Liver (tissue), 3 donors: ENCODE measurements around the gene LEMD2.
"Not testable (repeated sequence)": the region's sequence is repeated elsewhere in the genome, so short reads cannot be mapped to it uniquely, and the experiment has no call there.

Experiments used
- FOXA2 ChIP-seq: IDR thresholded peaks from 2 replicates; pipeline ENCODE4 v1.6.1; 2016; ENCODE audit warnings: antibody characterized with exemption
- RAD21 ChIP-seq, 2 donors: IDR thresholded peaks; 2 replicates each; pipeline ENCODE4 v1.6.1; 2016; ENCODE audit warnings: antibody characterized with exemption in 2 of 2, mild to moderate bottlenecking in 2 of 2
- RXRA ChIP-seq, 2 donors: IDR thresholded peaks; 2 replicates each; pipeline ENCODE4 v1.6.1; 2017 to 2018; ENCODE audit warnings: antibody characterized with exemption in 2 of 2, mild to moderate bottlenecking in 1 of 2
- SP1 ChIP-seq: IDR thresholded peaks from 2 replicates; pipeline ENCODE4 v1.6.1; 2018; ENCODE audit warnings: antibody characterized with exemption, mild to moderate bottlenecking
- YY1 ChIP-seq: IDR thresholded peaks from 2 replicates; pipeline ENCODE4 v1.6.1; 2016; ENCODE audit warnings: antibody characterized with exemption, mild to moderate bottlenecking
- TF ChIP-seq, protein P1 (sequence below): fragments of 150-350 bp; IDR thresholded peaks from 2 replicates; pipeline ENCODE4 v1.5.1; 2017; ENCODE audit warnings: improper control_type of control experiment, low read depth, low read length; ENCODE audit not compliant: missing input control
- TF ChIP-seq, protein P2 (sequence below): IDR thresholded peaks from 2 replicates; pipeline ENCODE4 v1.6.1; 2016; ENCODE audit warnings: antibody characterized with exemption, mild to moderate bottlenecking
- TF ChIP-seq, protein P3 (sequence below): IDR thresholded peaks from 2 replicates; pipeline ENCODE4 v1.6.1; 2016; ENCODE audit warnings: antibody characterized with exemption
- donor health status: healthy.
- donor health status: healthy.

DNA sequence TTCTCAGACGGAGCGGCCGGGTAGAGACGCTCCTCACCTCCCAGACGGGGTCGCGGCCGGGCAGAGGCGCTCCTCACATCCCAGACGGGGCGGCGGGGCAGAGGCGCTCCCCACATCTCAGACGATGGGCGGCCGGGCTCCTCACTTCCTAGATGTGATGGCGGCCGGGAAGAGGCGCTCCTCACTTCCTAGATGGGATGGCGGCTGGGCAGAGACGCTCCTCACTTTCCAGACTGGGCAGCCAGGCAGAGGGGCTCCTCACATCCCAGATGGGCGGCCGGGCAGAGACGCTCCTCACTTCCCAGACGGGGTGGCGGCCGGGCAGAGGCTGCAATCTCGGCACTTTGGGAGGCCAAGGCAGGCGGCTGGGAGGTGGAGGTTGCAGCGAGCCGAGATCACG lies 43.9 kb upstream of the LEMD2 start:
- TF ChIP-seq, protein P1, sequence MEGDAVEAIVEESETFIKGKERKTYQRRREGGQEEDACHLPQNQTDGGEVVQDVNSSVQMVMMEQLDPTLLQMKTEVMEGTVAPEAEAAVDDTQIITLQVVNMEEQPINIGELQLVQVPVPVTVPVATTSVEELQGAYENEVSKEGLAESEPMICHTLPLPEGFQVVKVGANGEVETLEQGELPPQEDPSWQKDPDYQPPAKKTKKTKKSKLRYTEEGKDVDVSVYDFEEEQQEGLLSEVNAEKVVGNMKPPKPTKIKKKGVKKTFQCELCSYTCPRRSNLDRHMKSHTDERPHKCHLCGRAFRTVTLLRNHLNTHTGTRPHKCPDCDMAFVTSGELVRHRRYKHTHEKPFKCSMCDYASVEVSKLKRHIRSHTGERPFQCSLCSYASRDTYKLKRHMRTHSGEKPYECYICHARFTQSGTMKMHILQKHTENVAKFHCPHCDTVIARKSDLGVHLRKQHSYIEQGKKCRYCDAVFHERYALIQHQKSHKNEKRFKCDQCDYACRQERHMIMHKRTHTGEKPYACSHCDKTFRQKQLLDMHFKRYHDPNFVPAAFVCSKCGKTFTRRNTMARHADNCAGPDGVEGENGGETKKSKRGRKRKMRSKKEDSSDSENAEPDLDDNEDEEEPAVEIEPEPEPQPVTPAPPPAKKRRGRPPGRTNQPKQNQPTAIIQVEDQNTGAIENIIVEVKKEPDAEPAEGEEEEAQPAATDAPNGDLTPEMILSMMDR, result not testable (repeated sequence)
- not testable (repeated sequence) for TF ChIP-seq RAD21 (IDR thresholded peaks at IDR 0.05); SP1; FOXA2; YY1; RXRA (IDR thresholded peaks at IDR 0.05)
- TF ChIP-seq, protein P2, sequence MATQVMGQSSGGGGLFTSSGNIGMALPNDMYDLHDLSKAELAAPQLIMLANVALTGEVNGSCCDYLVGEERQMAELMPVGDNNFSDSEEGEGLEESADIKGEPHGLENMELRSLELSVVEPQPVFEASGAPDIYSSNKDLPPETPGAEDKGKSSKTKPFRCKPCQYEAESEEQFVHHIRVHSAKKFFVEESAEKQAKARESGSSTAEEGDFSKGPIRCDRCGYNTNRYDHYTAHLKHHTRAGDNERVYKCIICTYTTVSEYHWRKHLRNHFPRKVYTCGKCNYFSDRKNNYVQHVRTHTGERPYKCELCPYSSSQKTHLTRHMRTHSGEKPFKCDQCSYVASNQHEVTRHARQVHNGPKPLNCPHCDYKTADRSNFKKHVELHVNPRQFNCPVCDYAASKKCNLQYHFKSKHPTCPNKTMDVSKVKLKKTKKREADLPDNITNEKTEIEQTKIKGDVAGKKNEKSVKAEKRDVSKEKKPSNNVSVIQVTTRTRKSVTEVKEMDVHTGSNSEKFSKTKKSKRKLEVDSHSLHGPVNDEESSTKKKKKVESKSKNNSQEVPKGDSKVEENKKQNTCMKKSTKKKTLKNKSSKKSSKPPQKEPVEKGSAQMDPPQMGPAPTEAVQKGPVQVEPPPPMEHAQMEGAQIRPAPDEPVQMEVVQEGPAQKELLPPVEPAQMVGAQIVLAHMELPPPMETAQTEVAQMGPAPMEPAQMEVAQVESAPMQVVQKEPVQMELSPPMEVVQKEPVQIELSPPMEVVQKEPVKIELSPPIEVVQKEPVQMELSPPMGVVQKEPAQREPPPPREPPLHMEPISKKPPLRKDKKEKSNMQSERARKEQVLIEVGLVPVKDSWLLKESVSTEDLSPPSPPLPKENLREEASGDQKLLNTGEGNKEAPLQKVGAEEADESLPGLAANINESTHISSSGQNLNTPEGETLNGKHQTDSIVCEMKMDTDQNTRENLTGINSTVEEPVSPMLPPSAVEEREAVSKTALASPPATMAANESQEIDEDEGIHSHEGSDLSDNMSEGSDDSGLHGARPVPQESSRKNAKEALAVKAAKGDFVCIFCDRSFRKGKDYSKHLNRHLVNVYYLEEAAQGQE, result not testable (repeated sequence)
- TF ChIP-seq, protein P3, sequence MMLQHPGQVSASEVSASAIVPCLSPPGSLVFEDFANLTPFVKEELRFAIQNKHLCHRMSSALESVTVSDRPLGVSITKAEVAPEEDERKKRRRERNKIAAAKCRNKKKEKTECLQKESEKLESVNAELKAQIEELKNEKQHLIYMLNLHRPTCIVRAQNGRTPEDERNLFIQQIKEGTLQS, result not testable (repeated sequence)
